Gastrocnemius medialis (tissue), 4 donors: ENCODE results near the gene PAPPA.

Experiments used
- CTCF ChIP-seq, 5 experiments: fragments of 450-650 bp in 3 of 5; fragments of 200-600 bp in 2 of 5; sonication (generic) in 2 of 5; IDR thresholded peaks in 4 of 5; conservative IDR thresholded peaks in 1 of 5; 1 replicate in 4 of 5; 2 replicates in 1 of 5; pipeline ENCODE4 v1.5.1; 2016 to 2019; ENCODE audit warnings: antibody characterized with exemption in 5 of 5, mild to moderate bottlenecking in 3 of 5, moderate library complexity in 3 of 5
- POLR2A ChIP-seq, 2 donors: fragments of 450-650 bp; IDR thresholded peaks; one replicate each; pipeline ENCODE4 v1.6.1; 2017; ENCODE audit warnings: antibody characterized with exemption in 2 of 2, mild to moderate bottlenecking in 2 of 2, moderate library complexity in 2 of 2

DNA sequence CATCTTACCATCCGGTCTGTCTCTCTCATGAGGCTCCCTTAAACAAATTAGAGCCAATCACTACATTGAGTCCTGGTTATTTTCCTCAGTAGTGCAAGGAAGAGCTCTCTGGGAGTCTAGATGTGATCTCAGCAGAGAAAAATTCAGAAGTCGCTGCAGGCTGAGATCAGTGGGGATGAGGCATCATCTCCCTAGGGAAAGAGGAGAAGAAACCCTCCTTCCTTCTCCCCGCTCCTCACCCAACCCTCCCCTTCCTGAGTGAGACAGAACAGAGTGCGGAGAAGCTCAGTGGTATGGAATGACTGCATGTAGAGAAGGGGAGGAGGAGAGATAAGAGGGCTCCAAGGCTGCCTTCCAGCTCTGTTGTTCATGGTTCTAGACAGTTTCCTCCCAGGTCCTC lies 80.5 kb downstream of the PAPPA start:
- no peak for TF ChIP-seq CTCF (IDR thresholded peaks at IDR 0.05 in 4 of 5, conservative IDR thresholded peaks at IDR 0.05 in 1 of 5)
- no peak for TF ChIP-seq POLR2A (IDR thresholded peaks at IDR 0.05)
